Peyer's patch (tissue), 4 donors: ENCODE results near the gene RASGRF2. TPM values are rescaled to one million over a fixed set of nuclear protein-coding genes. Genes with fewer than 3 reads are reported as not detected.

Source experiments
- DNase-seq, 3 donors: peaks; one replicate each; pipeline ENCODE4 v3.0.0-alpha.2; 2017 to 2019
- H3K27ac ChIP-seq, 4 donors: fragments of 200-600 bp; sonication (generic); one replicate each; pipeline ENCODE4 v1.5.1; 2016 to 2019
- H3K27me3 ChIP-seq, 2 donors: fragments of 200-600 bp; sonication (generic); one replicate each; pipeline ENCODE4 v1.5.1; 2019
- H3K36me3 ChIP-seq, 3 donors: fragments of 200-600 bp; sonication (generic); one replicate each; pipeline ENCODE4 v1.5.1; 2016 to 2019
- H3K4me1 ChIP-seq, 4 donors: fragments of 200-600 bp; sonication (generic); one replicate each; pipeline ENCODE4 v1.5.1; 2016 to 2019
- H3K4me3 ChIP-seq, 4 donors: fragments of 200-600 bp; sonication (generic); 1 replicate in 3 of 4; 2 replicates in 1 of 4; pipeline ENCODE4 v1.5.1; 2016 to 2019; ENCODE audit warnings: mild to moderate bottlenecking in 1 of 4
- H3K9me3 ChIP-seq, 4 donors: fragments of 200-600 bp; sonication (generic); one replicate each; pipeline ENCODE4 v1.5.1; 2016 to 2019; ENCODE audit warnings: mild to moderate bottlenecking in 1 of 4
- POLR2A ChIP-seq, 2 donors: fragments of 450-650 bp; IDR thresholded peaks; one replicate each; pipeline ENCODE4 v1.5.1; 2017; ENCODE audit warnings: antibody characterized with exemption in 2 of 2, mild to moderate bottlenecking in 2 of 2, moderate library complexity in 2 of 2
- total RNA-seq, 4 donors: library from RNA; depleted of rRNA; stranded (reverse); fragments of >200 nt; gene quantifications; one replicate each; pipeline ENCODE4 v1.1.0, GENCODE V29; 2016
- TF ChIP-seq, protein P1 (sequence below), 6 experiments: fragments of 450-650 bp in 4 of 6; fragments of 200-600 bp in 2 of 6; sonication (generic) in 1 of 6; IDR thresholded peaks; one replicate each; pipeline ENCODE4 v1.5.1; 2017 to 2019; ENCODE audit warnings: antibody characterized with exemption in 6 of 6, mild to moderate bottlenecking in 3 of 6, moderate library complexity in 1 of 6

The RASGRF2 gene
- total RNA-seq, 4 donors from 2014 or later = 6.0 to 17.3 (median 8.7) TPM

DNA sequence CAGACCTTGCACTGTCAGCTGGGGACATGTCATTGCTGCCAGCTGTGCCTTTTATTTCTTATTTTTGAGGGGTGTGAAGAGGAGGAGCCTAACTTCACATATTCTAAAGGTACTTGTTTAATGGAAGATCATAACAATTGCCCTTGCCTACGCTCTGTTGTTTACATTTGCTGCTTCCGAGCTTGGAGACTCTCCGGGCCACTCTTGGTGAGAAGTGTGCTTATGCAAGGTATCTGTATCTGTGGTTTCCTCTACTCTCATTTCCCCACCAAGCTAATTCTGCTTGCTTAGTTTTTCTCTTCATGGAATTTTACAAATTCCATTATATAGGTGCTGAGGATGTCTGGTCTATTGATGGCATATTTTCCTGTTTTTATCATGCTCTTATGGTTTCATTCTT is 105.3 kb downstream of the RASGRF2 start:
- Histone ChIP-seq H3K27ac (no peak overlapping the region), H3K4me3 (no peak overlapping the region), H3K9me3 (no peaks in the 10 kb centered on the region), H3K36me3 (no peaks in the 10 kb centered on the region), H3K27me3 (no peaks in the 10 kb centered on the region), H3K4me1 (no peaks in the 10 kb centered on the region)
- TF ChIP-seq, protein P1, sequence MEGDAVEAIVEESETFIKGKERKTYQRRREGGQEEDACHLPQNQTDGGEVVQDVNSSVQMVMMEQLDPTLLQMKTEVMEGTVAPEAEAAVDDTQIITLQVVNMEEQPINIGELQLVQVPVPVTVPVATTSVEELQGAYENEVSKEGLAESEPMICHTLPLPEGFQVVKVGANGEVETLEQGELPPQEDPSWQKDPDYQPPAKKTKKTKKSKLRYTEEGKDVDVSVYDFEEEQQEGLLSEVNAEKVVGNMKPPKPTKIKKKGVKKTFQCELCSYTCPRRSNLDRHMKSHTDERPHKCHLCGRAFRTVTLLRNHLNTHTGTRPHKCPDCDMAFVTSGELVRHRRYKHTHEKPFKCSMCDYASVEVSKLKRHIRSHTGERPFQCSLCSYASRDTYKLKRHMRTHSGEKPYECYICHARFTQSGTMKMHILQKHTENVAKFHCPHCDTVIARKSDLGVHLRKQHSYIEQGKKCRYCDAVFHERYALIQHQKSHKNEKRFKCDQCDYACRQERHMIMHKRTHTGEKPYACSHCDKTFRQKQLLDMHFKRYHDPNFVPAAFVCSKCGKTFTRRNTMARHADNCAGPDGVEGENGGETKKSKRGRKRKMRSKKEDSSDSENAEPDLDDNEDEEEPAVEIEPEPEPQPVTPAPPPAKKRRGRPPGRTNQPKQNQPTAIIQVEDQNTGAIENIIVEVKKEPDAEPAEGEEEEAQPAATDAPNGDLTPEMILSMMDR (IDR thresholded peaks at IDR 0.05) = no peak
- TF ChIP-seq POLR2A (IDR thresholded peaks at IDR 0.05) = no peak
- DNase-seq = no peak

GRCh38 chr5:81066102-81066501 is 105.9 kb downstream of the RASGRF2 start:
- no peaks in the 10 kb centered on the region for H3K9me3 ChIP-seq
- TF ChIP-seq POLR2A (IDR thresholded peaks at IDR 0.05) = no peak
- TF ChIP-seq, protein P1 (IDR thresholded peaks at IDR 0.05) = no peak
- no peak for DNase-seq
- no peak overlapping the region for H3K4me3 ChIP-seq
- no peak overlapping the region for H3K27ac ChIP-seq
- no peaks in the 10 kb centered on the region for H3K4me1 ChIP-seq
- no peaks in the 10 kb centered on the region for H3K27me3 ChIP-seq
- no peaks in the 10 kb centered on the region for H3K36me3 ChIP-seq

- H3K27ac ChIP-seq = no peak overlapping the region
- no peaks in the 10 kb centered on the region for H3K4me1 ChIP-seq
- TF ChIP-seq POLR2A (IDR thresholded peaks at IDR 0.05) = no peak
- TF ChIP-seq, protein P1 (IDR thresholded peaks at IDR 0.05) = no peak
- DNase-seq = no peak
- no peaks in the 10 kb centered on the region for H3K27me3 ChIP-seq
- H3K4me3 ChIP-seq = no peak overlapping the region
- no peaks in the 10 kb centered on the region for H3K36me3 ChIP-seq
- no peaks in the 10 kb centered on the region for H3K9me3 ChIP-seq
These were observed 107.2 kb downstream of the RASGRF2 start for GRCh38 chr5:81067406-81067805.

DNA sequence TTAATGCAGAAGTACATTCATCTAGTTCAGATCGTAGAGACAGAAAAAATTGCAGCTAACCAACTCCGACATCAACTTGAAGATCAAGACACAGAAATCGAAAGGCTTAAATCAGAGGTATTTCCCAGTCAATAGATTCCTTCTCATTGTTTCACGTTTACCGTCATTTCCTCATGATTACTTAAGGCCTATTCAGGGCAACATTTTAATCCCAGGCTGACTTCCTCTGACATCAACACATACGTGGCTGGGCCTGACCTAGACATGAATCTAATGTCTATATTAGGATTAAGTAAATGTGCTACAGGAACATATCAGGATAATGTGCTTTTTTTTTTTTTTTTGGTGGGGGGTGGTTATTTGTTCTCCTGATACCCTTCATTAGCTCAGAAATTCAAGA is 107.9 kb downstream of the RASGRF2 start:
- no peak overlapping the region for H3K4me3 ChIP-seq
- DNase-seq = no peak
- H3K9me3 ChIP-seq = no peaks in the 10 kb centered on the region
- no peaks in the 10 kb centered on the region for H3K4me1 ChIP-seq
- no peak overlapping the region for H3K27ac ChIP-seq
- TF ChIP-seq, protein P1 (IDR thresholded peaks at IDR 0.05) = no peak
- TF ChIP-seq POLR2A (IDR thresholded peaks at IDR 0.05) = no peak
- no peaks in the 10 kb centered on the region for H3K27me3 ChIP-seq
- no peaks in the 10 kb centered on the region for H3K36me3 ChIP-seq

DNA sequence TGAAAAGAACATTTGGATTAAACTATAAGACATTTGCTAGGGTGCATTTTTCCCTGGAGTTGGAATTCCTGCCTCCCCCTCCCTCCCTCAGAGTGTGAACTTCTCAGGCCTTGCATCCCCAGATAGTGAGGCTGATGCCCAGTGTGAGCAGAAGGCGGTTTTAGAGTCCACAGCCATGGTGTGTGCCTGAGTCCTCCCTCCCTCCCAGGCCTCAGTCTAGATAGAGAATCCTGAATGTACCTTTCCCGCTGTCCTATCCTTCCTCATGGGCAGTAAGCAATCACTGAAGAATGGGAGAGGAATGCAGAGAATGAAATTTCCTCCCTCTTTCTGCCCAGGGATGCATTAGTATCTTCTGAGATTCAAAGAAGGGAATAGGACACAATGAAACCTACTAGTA is 108.5 kb downstream of the RASGRF2 start:
- H3K27ac ChIP-seq = no peak overlapping the region
- no peak overlapping the region for H3K4me3 ChIP-seq
- H3K36me3 ChIP-seq = no peaks in the 10 kb centered on the region
- no peaks in the 10 kb centered on the region for H3K27me3 ChIP-seq
- TF ChIP-seq POLR2A (IDR thresholded peaks at IDR 0.05) = no peak
- H3K4me1 ChIP-seq = no peaks in the 10 kb centered on the region
- no peak for DNase-seq
- no peaks in the 10 kb centered on the region for H3K9me3 ChIP-seq

- H3K9me3 ChIP-seq = no peaks in the 10 kb centered on the region
- H3K4me3 ChIP-seq = no peak overlapping the region
- H3K27ac ChIP-seq = no peak overlapping the region
- no peaks in the 10 kb centered on the region for H3K36me3 ChIP-seq
- no peaks in the 10 kb centered on the region for H3K4me1 ChIP-seq
- TF ChIP-seq, protein P1 (IDR thresholded peaks at IDR 0.05) = no peak
- no peak for TF ChIP-seq POLR2A (IDR thresholded peaks at IDR 0.05)
- no peak for DNase-seq
- H3K27me3 ChIP-seq = no peaks in the 10 kb centered on the region
These were observed 109.8 kb downstream of the RASGRF2 start for GRCh38 chr5:81069990-81070389.
